ENCODE results near the gene LIME1. TPM values are rescaled to one million over a fixed set of nuclear protein-coding genes. Genes with fewer than 3 reads are reported as not detected.

Gene LIME1
- total RNA-seq, 1 experiment from 2014 or later, result 13.5 TPM

DNA sequence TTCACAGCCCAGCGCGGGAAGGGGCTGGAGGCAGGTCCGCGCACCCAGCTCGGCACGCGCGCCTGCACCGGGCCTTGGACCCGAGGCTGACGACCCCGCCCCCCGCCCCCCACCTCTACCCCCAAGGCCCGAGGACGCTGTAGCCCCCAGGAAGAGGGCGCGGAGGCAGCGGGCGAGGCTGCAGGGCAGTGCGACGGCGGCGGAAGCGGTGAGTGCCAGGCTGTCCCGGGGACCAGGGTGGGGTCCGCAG is 1.2 kb downstream of the LIME1 start:
- peaks cover 0 to 2% of the 10 kb centered on the region in 2 experiments; a peak in 1 of 4 replicates for H3K4me1 Mint-ChIP-seq
- no peak overlapping the region for H2AK5ac ChIP-seq (ENCODE audit: insufficient read length, low read length)
- H3K4ac ChIP-seq (ENCODE audit: low read depth, low read length), result no peak overlapping the region
- no peak overlapping the region for H3K4me3 Mint-ChIP-seq
- H3K4me1 ChIP-seq (ENCODE audit: insufficient read depth, low read length), result no peaks in the 10 kb centered on the region
- H2BK120ac ChIP-seq (ENCODE audit: low read depth, low read length, poor library complexity, severe bottlenecking), result no peak overlapping the region
- no peak for DNase-seq
- H3K23me2 ChIP-seq (ENCODE audit: insufficient read length, low read depth, low read length, poor library complexity, severe bottlenecking), result peaks cover 9% of the 10 kb centered on the region
- no peak overlapping the region for H3K14ac ChIP-seq (ENCODE audit: insufficient read depth, low read length)
- no peak overlapping the region for H4K91ac ChIP-seq (ENCODE audit: insufficient read length, low read depth, low read length)
- no peaks in the 10 kb centered on the region for H3K9me3 Mint-ChIP-seq
- no peak overlapping the region for H3K23ac ChIP-seq (ENCODE audit: insufficient read length, low read depth, low read length)
- H4K20me1 ChIP-seq (ENCODE audit: control insufficient read depth, insufficient read depth, insufficient read length), result no peaks in the 10 kb centered on the region
- H3K27ac Mint-ChIP-seq, result no peak overlapping the region
- no peak overlapping the region for H3K56ac ChIP-seq (ENCODE audit: insufficient read length, low read depth, low read length)
- H2BK15ac ChIP-seq (ENCODE audit: low read depth, low read length), result no peak overlapping the region
- no peak overlapping the region for H3K18ac ChIP-seq (ENCODE audit: insufficient read length, low read depth, low read length)
- no peak overlapping the region for H3K27ac ChIP-seq (ENCODE audit: insufficient read length, low read depth, low read length)
- H2BK12ac ChIP-seq (ENCODE audit: insufficient read length, low read depth, low read length), result no peak overlapping the region
- no peak overlapping the region for H4K8ac ChIP-seq (replicated peaks; ENCODE audit: insufficient read length, low read depth, low read length)
- no peak overlapping the region for H2BK5ac ChIP-seq (ENCODE audit: insufficient read length, low read length)
- H3K4me2 ChIP-seq (ENCODE audit: insufficient read depth, insufficient read length, low read length), result peak overlapping the region; percentile 37
- no peaks in the 10 kb centered on the region for H3K9me3 ChIP-seq (ENCODE audit: control insufficient read depth, low read depth, low read length)
- H3T11ph ChIP-seq (ENCODE audit: low read length), result no peak overlapping the region
- H3K27me3 ChIP-seq (ENCODE audit: insufficient read depth, low read length), result no peaks in the 10 kb centered on the region
- peaks cover 9 to 18% (median 10%) of the 10 kb centered on the region in 3 experiments; a peak in 6 of 7 replicates for H3K36me3 Mint-ChIP-seq (ENCODE audit: insufficient read depth in 1 of 3, low read depth in 3 of 3)
- WGBS (ENCODE audit: extremely low coverage, insufficient read length, low lambda C conversion rate), result no CpG with 5 or more reads among the region's 26 CpGs
- H3K9ac ChIP-seq (ENCODE audit: extremely low read depth, insufficient read length, low read length), result no peak overlapping the region
- H2BK20ac ChIP-seq (ENCODE audit: low read depth, low read length, poor library complexity, severe bottlenecking), result no peak overlapping the region
- no peaks in the 10 kb centered on the region for H3K79me1 ChIP-seq (ENCODE audit: insufficient read depth, low read depth, low read length, poor library complexity, severe bottlenecking)
- H2AFZ ChIP-seq (ENCODE audit: low read length), result no peak overlapping the region
- H3K79me2 ChIP-seq (ENCODE audit: insufficient read depth, low read length), result no peaks in the 10 kb centered on the region
- H4K5ac ChIP-seq (ENCODE audit: insufficient read length, low read depth, low read length), result no peak overlapping the region
- no peak for TF ChIP-seq CTCF (conservative IDR thresholded peaks at IDR 0.05)
- no peaks in the 10 kb centered on the region; the same call in 1 of the 2 replicates for H3K27me3 Mint-ChIP-seq (ENCODE audit: low read depth)
